OCI-LY7 (cell line): Measurements from ENCODE around the gene SLC17A8. TPM values are rescaled to one million over a fixed set of nuclear protein-coding genes. Genes with fewer than 3 reads are reported as not detected.

Source experiments
- BruUV-seq: library from RNA; stranded (reverse); fragments of 400-500 nt; replicated peaks from 2 replicates; lab custom pipeline; 2021; lab: Mats Ljungman, UMichigan
- CTCF ChIA-PET: fragments of 300-600 bp; sonication (Branson Sonifier 250); formaldehyde crosslinking; loops from one replicate; lab custom pipeline; 2022; ENCODE audit warnings: antibody characterized with exemption; ENCODE audit not compliant: unreplicated experiment; lab: Charles Lee
- POLR2A ChIA-PET: fragments of 300-600 bp; sonication (Branson Sonifier 250); formaldehyde crosslinking; loops from one replicate; lab custom pipeline; 2022; ENCODE audit warnings: antibody characterized with exemption; lab: Charles Lee
- DNase-seq: peaks from one replicate; pipeline ENCODE4 v3.0.0-alpha.2; 2015; ENCODE audit warnings: low spot score
- H2AFZ ChIP-seq: fragments of 200-600 bp; sonication (generic), shearing (Covaris generic); 2 replicates; pipeline ENCODE4 v1.6.1; 2014; ENCODE audit warnings: mild to moderate bottlenecking, antibody characterized with exemption, low read length, moderate library complexity
- H3K27ac ChIP-seq: fragments of 200-600 bp; sonication (generic); 2 replicates; pipeline ENCODE4 v1.5.1; 2014; ENCODE audit warnings: mixed run types, low read depth, mild to moderate bottlenecking, moderate library complexity, low read length, inconsistent platforms; ENCODE audit not compliant: poor library complexity, severe bottlenecking
- H3K36me3 ChIP-seq: fragments of 200-600 bp; sonication (generic); 2 replicates; pipeline ENCODE4 v1.6.1; 2014; ENCODE audit warnings: mild to moderate bottlenecking, antibody characterized with exemption, low read length, moderate library complexity, mixed read lengths; ENCODE audit not compliant: insufficient read depth
- H3K4me1 ChIP-seq: fragments of 200-600 bp; sonication (generic); 2 replicates; pipeline ENCODE4 v1.5.1; 2014; ENCODE audit warnings: mild to moderate bottlenecking, low read length; ENCODE audit not compliant: insufficient read depth, poor library complexity, severe bottlenecking
- H3K4me2 ChIP-seq: fragments of 200-600 bp; sonication (generic); 2 replicates; pipeline ENCODE4 v1.6.1; 2014; ENCODE audit warnings: mild to moderate bottlenecking, low read length
- H3K4me3 ChIP-seq: fragments of 200-600 bp; sonication (generic); 2 replicates; pipeline ENCODE4 v1.5.1; 2014; ENCODE audit warnings: mild to moderate bottlenecking, low read depth, low read length; ENCODE audit not compliant: poor library complexity, severe bottlenecking
- H3K79me2 ChIP-seq: fragments of 200-600 bp; sonication (generic); 2 replicates; pipeline ENCODE4 v1.6.1; 2016; ENCODE audit warnings: low read depth, mild to moderate bottlenecking, low read length, moderate library complexity, mixed read lengths; ENCODE audit not compliant: insufficient read depth
- H3K9me2 ChIP-seq: fragments of 200-600 bp; sonication (generic); 2 replicates; pipeline ENCODE4 v1.6.1; 2016; ENCODE audit warnings: mild to moderate bottlenecking, low read length, mixed read lengths; ENCODE audit not compliant: insufficient read depth
- H3K9me3 ChIP-seq: fragments of 200-600 bp; sonication (generic); 2 replicates; pipeline ENCODE4 v1.6.1; 2014; ENCODE audit warnings: mild to moderate bottlenecking, mixed run types, low read length, mixed read lengths
- H4K20me1 ChIP-seq: fragments of 200-600 bp; sonication (generic); 2 replicates; pipeline ENCODE4 v1.6.1; 2014; ENCODE audit warnings: mild to moderate bottlenecking, antibody characterized with exemption, low read length, moderate library complexity, mixed read lengths; ENCODE audit not compliant: insufficient read depth
- EZH2phosphoT487 ChIP-seq: fragments of 200-600 bp; sonication (generic); IDR thresholded peaks from 2 replicates; pipeline ENCODE4 v1.6.1; 2018; ENCODE audit warnings: low read depth, borderline replicate concordance, mild to moderate bottlenecking, mixed run types, antibody characterized with exemption, low read length, moderate library complexity, mixed read lengths
- intact Hi-C: fragments of 100-400 bp; cut with micrococcal nuclease; formaldehyde crosslinking; loops from one replicate; pipeline ENCODE4 v1.10.0; 2022; ENCODE audit not compliant: unreplicated experiment
- total RNA-seq, 2 experiments: library from RNA; depleted of rRNA in 1 of 2; stranded (reverse); fragments of >200 nt in 1 of 2; shearing (Covaris generic) in 1 of 2; gene quantifications; 2 replicates each; pipeline ENCODE4 v1.2.3, GENCODE V29; 2014 to 2022
- TF ChIP-seq, protein P1 (sequence below): fragments of 200-600 bp; sonication (generic); conservative IDR thresholded peaks from 2 replicates; pipeline ENCODE4 v1.5.1; 2014; ENCODE audit warnings: mild to moderate bottlenecking, antibody characterized with exemption, low read length, moderate library complexity, mixed read lengths

SLC17A8 gene
- total RNA-seq, 2 experiments from 2014 or later: not detected

DNA sequence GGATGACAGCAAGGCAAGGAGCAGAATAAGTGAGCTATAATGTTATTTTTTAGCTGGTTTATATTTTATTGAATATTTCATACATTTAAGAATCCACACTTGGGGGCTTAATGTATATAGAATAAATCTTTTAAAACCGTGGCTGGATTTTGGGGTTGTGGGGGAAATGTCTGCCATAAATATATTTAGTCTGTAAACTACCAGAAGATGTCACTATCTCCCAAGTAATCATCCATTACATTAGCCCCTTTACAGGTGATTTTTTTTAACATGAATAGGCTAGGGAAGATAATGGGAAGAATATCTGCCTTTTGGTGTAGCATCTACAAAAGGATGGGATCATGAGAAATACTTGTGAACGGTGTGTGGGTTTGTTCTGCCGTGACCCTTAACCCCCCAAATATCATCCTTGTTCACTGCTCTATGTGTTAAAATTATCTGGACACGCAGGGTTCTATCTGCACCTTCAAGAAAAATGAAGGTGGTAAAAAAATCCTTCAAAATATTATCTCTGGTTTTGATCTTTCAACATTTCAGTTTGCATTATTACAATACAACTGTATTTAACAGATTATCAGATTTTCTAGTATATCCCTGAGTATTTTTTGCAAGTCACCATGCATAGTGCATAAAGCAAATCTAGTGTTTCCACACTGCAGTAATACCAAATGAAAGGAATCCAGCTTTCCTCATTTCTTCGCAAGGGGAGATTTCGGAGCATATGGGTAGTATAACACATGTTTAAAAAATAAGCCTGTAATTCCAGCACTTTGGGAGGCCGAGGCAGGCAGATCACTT is 8.0 kb upstream of the SLC17A8 start:
- TF ChIP-seq, protein P1, sequence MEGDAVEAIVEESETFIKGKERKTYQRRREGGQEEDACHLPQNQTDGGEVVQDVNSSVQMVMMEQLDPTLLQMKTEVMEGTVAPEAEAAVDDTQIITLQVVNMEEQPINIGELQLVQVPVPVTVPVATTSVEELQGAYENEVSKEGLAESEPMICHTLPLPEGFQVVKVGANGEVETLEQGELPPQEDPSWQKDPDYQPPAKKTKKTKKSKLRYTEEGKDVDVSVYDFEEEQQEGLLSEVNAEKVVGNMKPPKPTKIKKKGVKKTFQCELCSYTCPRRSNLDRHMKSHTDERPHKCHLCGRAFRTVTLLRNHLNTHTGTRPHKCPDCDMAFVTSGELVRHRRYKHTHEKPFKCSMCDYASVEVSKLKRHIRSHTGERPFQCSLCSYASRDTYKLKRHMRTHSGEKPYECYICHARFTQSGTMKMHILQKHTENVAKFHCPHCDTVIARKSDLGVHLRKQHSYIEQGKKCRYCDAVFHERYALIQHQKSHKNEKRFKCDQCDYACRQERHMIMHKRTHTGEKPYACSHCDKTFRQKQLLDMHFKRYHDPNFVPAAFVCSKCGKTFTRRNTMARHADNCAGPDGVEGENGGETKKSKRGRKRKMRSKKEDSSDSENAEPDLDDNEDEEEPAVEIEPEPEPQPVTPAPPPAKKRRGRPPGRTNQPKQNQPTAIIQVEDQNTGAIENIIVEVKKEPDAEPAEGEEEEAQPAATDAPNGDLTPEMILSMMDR: peak; percentile 70
- no peak for TF ChIP-seq EZH2phosphoT487
- Histone ChIP-seq H3K4me3 (no peak overlapping the region), H4K20me1 (no peaks in the 10 kb centered on the region), H3K36me3 (no peaks in the 10 kb centered on the region), H3K27ac (no peak overlapping the region), H3K9me2 (no peaks in the 10 kb centered on the region), H3K4me1 (no peaks in the 10 kb centered on the region), H3K9me3 (no peaks in the 10 kb centered on the region), H3K4me2 (no peak overlapping the region), H3K79me2 (no peaks in the 10 kb centered on the region), H2AFZ (no peak overlapping the region)
- BruUV-seq: no TSS peak
- intact Hi-C loops: loop anchor here (5.0 kb wide), 2 partner anchors 117 to 203 kb away; no protein-coding TSS in a partner anchor
- ChIA-PET POLR2A (interaction anchor here (0.7 kb wide), 1 partner anchor 819 kb away, joined by 4 read pairs; no protein-coding TSS in a partner anchor), CTCF (no interaction called here)
- peak; percentile 33 for DNase-seq

- Histone ChIP-seq H4K20me1 (no peaks in the 10 kb centered on the region), H3K9me3 (no peaks in the 10 kb centered on the region), H3K4me3 (no peak overlapping the region), H3K36me3 (no peaks in the 10 kb centered on the region), H3K4me1 (no peaks in the 10 kb centered on the region), H3K9me2 (no peaks in the 10 kb centered on the region), H3K79me2 (no peaks in the 10 kb centered on the region), H3K27ac (no peak overlapping the region), H2AFZ (no peak overlapping the region), H3K4me2 (no peak overlapping the region)
- intact Hi-C loops: loop anchor here (5.0 kb wide), 1 partner anchor 313 kb away; no protein-coding TSS in a partner anchor
- POLR2A ChIA-PET: interaction anchor here (0.6 to 0.7 kb wide), 3 partner anchors 36 to 376 kb away, joined by 3 to 5 read pairs (median 4); no protein-coding TSS in a partner anchor
- no peak for DNase-seq
- TF ChIP-seq, protein P1: no peak
- TF ChIP-seq EZH2phosphoT487: no peak
- no TSS peak for BruUV-seq
- CTCF ChIA-PET: no interaction called here
Observed at GRCh38 chr12:100359248-100359647, 2.4 kb downstream of the SLC17A8 start.

DNA sequence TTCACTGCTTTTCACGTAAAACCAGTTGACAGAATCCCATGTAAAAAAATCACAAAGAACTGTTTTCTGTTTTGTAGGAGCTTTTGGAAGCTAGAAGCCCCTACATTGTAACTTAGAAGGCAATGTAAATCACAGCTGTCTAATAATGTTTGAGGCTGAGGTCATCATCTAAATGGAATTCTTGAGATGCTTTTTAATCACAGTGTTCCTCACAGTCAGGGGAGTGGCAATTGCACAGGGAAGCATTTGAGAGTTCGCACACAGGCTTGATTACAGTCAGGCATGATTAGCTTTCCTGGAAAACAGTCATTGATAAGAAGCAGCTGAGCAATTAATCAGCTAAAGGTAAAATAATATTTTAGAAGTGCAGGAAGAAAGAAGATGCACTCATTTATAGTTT is 2.9 kb downstream of the SLC17A8 start:
- ChIA-PET POLR2A (interaction anchor here (0.5 to 0.7 kb wide), 2 partner anchors 92 to 481 kb away, joined by 3 read pairs; no protein-coding TSS in a partner anchor), CTCF (no interaction called here)
- no peaks in the 10 kb centered on the region for H3K79me2 ChIP-seq
- H3K9me3 ChIP-seq: no peaks in the 10 kb centered on the region
- H3K9me2 ChIP-seq: no peaks in the 10 kb centered on the region
- no peak for TF ChIP-seq EZH2phosphoT487
- TF ChIP-seq, protein P1: no peak
- no peak overlapping the region for H3K4me2 ChIP-seq
- no peaks in the 10 kb centered on the region for H3K4me1 ChIP-seq
- H3K27ac ChIP-seq: no peak overlapping the region
- no TSS peak for BruUV-seq
- H4K20me1 ChIP-seq: no peaks in the 10 kb centered on the region
- no peaks in the 10 kb centered on the region for H3K36me3 ChIP-seq
- no peak for DNase-seq
- intact Hi-C loops: loop anchor here (5.0 kb wide), 1 partner anchor 312 kb away; no protein-coding TSS in a partner anchor
- H3K4me3 ChIP-seq: no peak overlapping the region
- H2AFZ ChIP-seq: no peak overlapping the region
